ENCODE data around the gene EIF3K.
A peak's percentile ranks its signal among the peaks of the same experiment; 100 is the strongest.

The EIF3K gene

GRCh38 chr19:38649305-38650171, 30.6 kb downstream of the EIF3K start:
- FAIRE-seq (no peak), DNase-seq (ENCODE audit: low spot score) (no peak)

- no peak for FAIRE-seq
- DNase-seq (ENCODE audit: low spot score), result no peak
Measured at GRCh38 chr19:38650172-38650775, 31.3 kb downstream of the EIF3K start.

- DNase-seq (ENCODE audit: low spot score) (no peak), FAIRE-seq (no peak)
Measured at GRCh38 chr19:38650911-38651584, 32.1 kb downstream of the EIF3K start.

GRCh38 chr19:38653028-38653571, 34.1 kb downstream of the EIF3K start:
- no peak for DNase-seq (ENCODE audit: low spot score)
- no peak for FAIRE-seq

GRCh38 chr19:38654628-38655055, 35.7 kb downstream of the EIF3K start:
- FAIRE-seq, result no peak
- DNase-seq (ENCODE audit: low spot score), result no peak

GRCh38 chr19:38655148-38655824, 36.3 kb downstream of the EIF3K start:
- FAIRE-seq (no peak), DNase-seq (ENCODE audit: low spot score) (no peak)

GRCh38 chr19:38656171-38656981, 37.4 kb downstream of the EIF3K start:
- DNase-seq (ENCODE audit: low spot score), result no peak
- no peak for FAIRE-seq

- FAIRE-seq, result no peak
- no peak for DNase-seq (ENCODE audit: low spot score)
Measured at GRCh38 chr19:38657633-38658222, 38.7 kb downstream of the EIF3K start.

- FAIRE-seq (no peak), DNase-seq (ENCODE audit: low spot score) (peak; percentile 88)
Measured at GRCh38 chr19:38658462-38659306, 39.7 kb downstream of the EIF3K start.

GRCh38 chr19:38660724-38661123, 41.7 kb downstream of the EIF3K start:
- FAIRE-seq (no peak), DNase-seq (ENCODE audit: low spot score) (no peak)

GRCh38 chr19:38661136-38661535, 42.1 kb downstream of the EIF3K start:
- FAIRE-seq (no peak), DNase-seq (ENCODE audit: low spot score) (no peak)

- FAIRE-seq (no peak), DNase-seq (ENCODE audit: low spot score) (no peak)
Measured at GRCh38 chr19:38661996-38662395, 43.0 kb downstream of the EIF3K start.

- FAIRE-seq (no peak), DNase-seq (ENCODE audit: low spot score) (no peak)
Measured at GRCh38 chr19:38662537-38663155, 43.7 kb downstream of the EIF3K start.

GRCh38 chr19:38663156-38663651, 44.2 kb downstream of the EIF3K start:
- FAIRE-seq (no peak), DNase-seq (ENCODE audit: low spot score) (no peak)

- FAIRE-seq, result no peak
Measured at GRCh38 chr19:38663957-38664502, 45.0 kb downstream of the EIF3K start.

GRCh38 chr19:38664503-38665211, 45.7 kb downstream of the EIF3K start:
- no peak for FAIRE-seq
- DNase-seq (ENCODE audit: low spot score), result no peak

More at GRCh38 chr19:38663957-38664502, 45.0 kb downstream of the EIF3K start:
- no peak for DNase-seq (ENCODE audit: low spot score)

GRCh38 chr19:38665219-38665931, 46.4 kb downstream of the EIF3K start:
- no peak for FAIRE-seq
- no peak for DNase-seq (ENCODE audit: low spot score)
